Stomach (tissue), 4 donors: ENCODE data around the gene CFAP206.

Experiments used
- CTCF ChIP-seq, 7 experiments: fragments of 450-650 bp in 4 of 7; fragments of 200-600 bp in 3 of 7; sonication (generic) in 3 of 7; IDR thresholded peaks; one replicate each; pipeline ENCODE4 v1.5.1; 2016 to 2019; ENCODE audit warnings: antibody characterized with exemption in 7 of 7, control low read depth in 2 of 7, mild to moderate bottlenecking in 1 of 7
- POLR2A ChIP-seq, 4 donors: fragments of 450-650 bp; IDR thresholded peaks; one replicate each; pipeline ENCODE4 v1.6.1; 2016; ENCODE audit warnings: antibody characterized with exemption in 4 of 4, control low read depth in 2 of 4, mild to moderate bottlenecking in 1 of 4, moderate library complexity in 1 of 4

GRCh38 chr6:87482366-87482765 lies 74.6 kb downstream of the CFAP206 start:
- TF ChIP-seq POLR2A (IDR thresholded peaks at IDR 0.05) (no peak), CTCF (IDR thresholded peaks at IDR 0.05) (no peak)
